Upper lobe of left lung (tissue), 6 donors: Measurements from ENCODE around the gene SEC31B. TPM values are rescaled to one million over a fixed set of nuclear protein-coding genes. Genes with fewer than 3 reads are reported as not detected.
A peak's percentile ranks its signal among the peaks of the same experiment; 100 is the strongest.

ENCODE experiments used
- ATAC-seq, 2 donors: fragments of 200-7000 bp; cut with Tn5 transposase; one replicate each; pipeline ENCODE4 v1.9.1; 2022; ENCODE audit warnings: mild to moderate bottlenecking in 2 of 2, moderate library complexity in 2 of 2; ENCODE audit not compliant: low FRiP score in 2 of 2
- DNase-seq, 2 donors: peaks; one replicate each; pipeline ENCODE4 v3.0.0-alpha.2; 2019 to 2020
- H3K27ac ChIP-seq, 4 donors: fragments of 200-600 bp; sonication (generic); one replicate each; pipeline ENCODE4 v1.5.1; 2016 to 2019
- H3K27me3 ChIP-seq, 4 donors: fragments of 200-600 bp; sonication (generic); one replicate each; pipeline ENCODE4 v1.5.1; 2017 to 2019
- H3K36me3 ChIP-seq, 4 donors: fragments of 200-600 bp; sonication (generic); one replicate each; pipeline ENCODE4 v1.5.1; 2016 to 2019
- H3K4me1 ChIP-seq, 4 donors: fragments of 200-600 bp; sonication (generic); one replicate each; pipeline ENCODE4 v1.5.1; 2018 to 2019
- H3K4me3 ChIP-seq, 4 donors: fragments of 200-600 bp; sonication (generic); one replicate each; pipeline ENCODE4 v1.5.1; 2017 to 2019; ENCODE audit warnings: mild to moderate bottlenecking in 2 of 4, moderate library complexity in 1 of 4
- H3K9me3 ChIP-seq, 4 donors: fragments of 200-600 bp; sonication (generic); one replicate each; pipeline ENCODE4 v1.5.1; 2018 to 2019
- CTCF ChIP-seq, 6 experiments: fragments of 450-650 bp in 4 of 6; fragments of 200-600 bp in 2 of 6; sonication (generic) in 2 of 6; IDR thresholded peaks; one replicate each; pipeline ENCODE4 v1.5.1; 2016 to 2019; ENCODE audit warnings: antibody characterized with exemption in 6 of 6
- EP300 ChIP-seq, 4 donors: sonication (generic); formaldehyde crosslinking; IDR thresholded peaks; one replicate each; pipeline ENCODE4 v1.5.1; 2017; ENCODE audit warnings: antibody characterized with exemption in 4 of 4, control low read depth in 2 of 4
- POLR2A ChIP-seq, 4 donors: fragments of 450-650 bp; IDR thresholded peaks; one replicate each; pipeline ENCODE4 v1.5.1; 2016 to 2017; ENCODE audit warnings: antibody characterized with exemption in 4 of 4, mild to moderate bottlenecking in 2 of 4
- POLR2AphosphoS5 ChIP-seq, 2 donors: sonication (generic); formaldehyde crosslinking; IDR thresholded peaks; one replicate each; pipeline ENCODE4 v1.5.1; 2017; ENCODE audit warnings: antibody characterized with exemption in 2 of 2
- WGBS, 2 donors: methylation state at CpG; one replicate each; pipeline ENCODE4 v1.1.5; 2017 to 2018; 5-methylcytosine and 5-hydroxymethylcytosine counted together
- total RNA-seq, 6 donors: library from RNA; depleted of rRNA in 4 of 6; stranded (reverse); fragments of >200 nt in 4 of 6; gene quantifications; one replicate each; pipeline versions ENCODE4 v1.1.0 to v1.2.1, GENCODE V29; 2016 to 2021
- donor health status: DM: no; HTN: no; CAD: no; lungs with moderate emphysema.
- donor health status: DM: no; HTN: yes; CAD: no; lungs with severe emphysema.

The SEC31B gene
- total RNA-seq, 6 donors from 2014 or later, result 3.6 to 43.0 (median 10.3) TPM

- Histone ChIP-seq H3K36me3 (no peaks in the 10 kb centered on the region), H3K27ac (no peak within 1 kb of the TSS), H3K4me1 (no peaks in the 10 kb centered on the region), H3K4me3 (no peak within 1 kb of the TSS), H3K27me3 (no peaks in the 10 kb centered on the region), H3K9me3 (no peaks in the 10 kb centered on the region)
- DNase-seq (no peak), ATAC-seq (no peak)
- 46 to 57% methylated on average over 4 of the region's 4 CpGs for whole genome bisulfite sequencing, 2 donors
- TF ChIP-seq CTCF (IDR thresholded peaks at IDR 0.05), result no peak
- no peak for TF ChIP-seq POLR2AphosphoS5 (IDR thresholded peaks at IDR 0.05)
- no peak for TF ChIP-seq POLR2A (IDR thresholded peaks at IDR 0.05)
- TF ChIP-seq EP300 (IDR thresholded peaks at IDR 0.05), result no peak
Measured at GRCh38 chr10:100462709-100463108, 57.0 kb downstream of the SEC31B start, which contains the start of gene WNT8B. Gene WNT8B, plus strand, starts transcription at chr10:100463009. Its CDS starts 160 bp downstream, at chr10:100463169.

GRCh38 chr10:100448951-100449350 lies 70.7 kb downstream of the SEC31B start:
- TF ChIP-seq POLR2AphosphoS5 (IDR thresholded peaks at IDR 0.05) (no peak), POLR2A (IDR thresholded peaks at IDR 0.05) (no peak), CTCF (IDR thresholded peaks at IDR 0.05) (no peak), EP300 (IDR thresholded peaks at IDR 0.05) (no peak)
- H3K9me3 ChIP-seq, result no peaks in the 10 kb centered on the region
- H3K4me3 ChIP-seq, result no peak overlapping the region
- no peaks in the 10 kb centered on the region for H3K4me1 ChIP-seq
- no peak overlapping the region for H3K27ac ChIP-seq
- 75 to 79% methylated on average over 4 of the region's 4 CpGs for WGBS, 2 donors
- no peak for DNase-seq
- no peaks in the 10 kb centered on the region for H3K36me3 ChIP-seq
- no peaks in the 10 kb centered on the region for H3K27me3 ChIP-seq
- ATAC-seq, result peak in 1 of 2 donors; percentile 68

- 92 to 95% methylated on average over 1 of the region's 1 CpG for whole genome bisulfite sequencing, 2 donors
- DNase-seq, result no peak
Measured at GRCh38 chr10:100447663-100448062, 72.0 kb downstream of the SEC31B start.

GRCh38 chr10:100446130-100446761 lies 73.4 kb downstream of the SEC31B start:
- WGBS, 2 donors, result 62 to 72% methylated on average over 4 of the region's 4 CpGs
- Histone ChIP-seq H3K9me3 (no peaks in the 10 kb centered on the region), H3K36me3 (no peaks in the 10 kb centered on the region), H3K27ac (no peak overlapping the region), H3K27me3 (no peaks in the 10 kb centered on the region), H3K4me3 (no peak overlapping the region), H3K4me1 (no peaks in the 10 kb centered on the region)
- DNase-seq (no peak), ATAC-seq (no peak)
- TF ChIP-seq POLR2AphosphoS5 (IDR thresholded peaks at IDR 0.05) (no peak), POLR2A (IDR thresholded peaks at IDR 0.05) (no peak), CTCF (IDR thresholded peaks at IDR 0.05) (no peak), EP300 (IDR thresholded peaks at IDR 0.05) (no peak)

More at GRCh38 chr10:100447663-100448062, 72.0 kb downstream of the SEC31B start:
- Histone ChIP-seq H3K36me3 (no peaks in the 10 kb centered on the region), H3K4me1 (no peaks in the 10 kb centered on the region), H3K27me3 (no peaks in the 10 kb centered on the region), H3K27ac (no peak overlapping the region), H3K4me3 (no peak overlapping the region), H3K9me3 (no peaks in the 10 kb centered on the region)
- TF ChIP-seq CTCF (IDR thresholded peaks at IDR 0.05) (no peak), POLR2AphosphoS5 (IDR thresholded peaks at IDR 0.05) (no peak), POLR2A (IDR thresholded peaks at IDR 0.05) (no peak), EP300 (IDR thresholded peaks at IDR 0.05) (no peak)
- ATAC-seq, result no peak

- H3K27ac ChIP-seq, result no peak overlapping the region
- TF ChIP-seq EP300 (IDR thresholded peaks at IDR 0.05) (peak in 1 of 4 donors; percentile 20), POLR2AphosphoS5 (IDR thresholded peaks at IDR 0.05) (no peak)
- peak in 1 of 2 donors; percentile 30 for DNase-seq
- H3K9me3 ChIP-seq, result no peaks in the 10 kb centered on the region
- no peak for ATAC-seq
- WGBS, 2 donors, result 48 to 52% methylated on average over 3 of the region's 3 CpGs
- H3K4me1 ChIP-seq, result no peaks in the 10 kb centered on the region
- no peaks in the 10 kb centered on the region for H3K36me3 ChIP-seq
- no peak overlapping the region for H3K4me3 ChIP-seq
- H3K27me3 ChIP-seq, result no peaks in the 10 kb centered on the region
Measured at GRCh38 chr10:100442548-100442947, 77.1 kb downstream of the SEC31B start.
